ENCODE results near the gene MIA2.

GRCh38 chr14:39279515-39279914 is 45.8 kb downstream of the MIA2 start:
- TF ChIP-seq EZH2 (IDR thresholded peaks at IDR 0.05; ENCODE audit: low read depth) (no peak), CTCF (conservative IDR thresholded peaks at IDR 0.05) (no peak)
